Dermis microvascular lymphatic vessel endothelial cell (primary cell): ENCODE measurements around the gene EIF2S3. TPM values are rescaled to one million over a fixed set of nuclear protein-coding genes. Genes with fewer than 3 reads are reported as not detected.

Source experiments
- total RNA-seq: library from RNA; depleted of rRNA; stranded (reverse); fragments of >200 nt; gene quantifications from 2 replicates; pipeline ENCODE4 v1.2.1, GENCODE V29; 2014

EIF2S3 gene
- total RNA-seq, 1 donor from 2014 or later: 302 TPM

Other genes starting within 250 kb of the EIF2S3 start
- gene APOO, start 147.0 kb upstream of the EIF2S3 start, total RNA-seq: 5.6 and 5.9 TPM in 2 replicates
- not detected in 2 replicates for gene CXorf58, start 146.9 kb upstream of the EIF2S3 start, total RNA-seq
- gene KLHL15, start 27.8 kb upstream of the EIF2S3 start, total RNA-seq: 5.9 and 8.3 TPM in 2 replicates
- gene ZFX, start 94.8 kb downstream of the EIF2S3 start, total RNA-seq: 47.4 and 57.3 TPM in 2 replicates